Mammary epithelial cell (primary cell): Measurements from ENCODE around the gene TUBA3E.

Experiments
- CTCF ChIP-seq, 2 donors: IDR thresholded peaks in 1 of 2; conservative IDR thresholded peaks in 1 of 2; 2 replicates each; pipeline ENCODE4 v1.5.1; 2011 to 2012; ENCODE audit warnings: inconsistent platforms in 2 of 2, low read length in 2 of 2, mild to moderate bottlenecking in 2 of 2, control low read depth in 1 of 2, low read depth in 1 of 2; ENCODE audit not compliant: insufficient read depth in 1 of 2; ENCODE audit errors: extremely low read depth in 1 of 2
- EZH2 ChIP-seq: IDR thresholded peaks from 2 replicates; pipeline ENCODE4 v1.6.1; 2012; ENCODE audit warnings: low read length, inconsistent platforms, borderline replicate concordance

- TF ChIP-seq CTCF (conservative IDR thresholded peaks at IDR 0.05 in 1 of 2, IDR thresholded peaks at IDR 0.05 in 1 of 2; ENCODE audit: extremely low read depth in 1 of 2, insufficient read depth in 1 of 2, low read depth in 1 of 2, low read length in 2 of 2), result no peak
- TF ChIP-seq EZH2, result no peak
Observed at GRCh38 chr2:130190237-130190636, 8.0 kb downstream of the TUBA3E start.
